Measurements from ENCODE around the gene PLXDC1.

PLXDC1 gene

DNA sequence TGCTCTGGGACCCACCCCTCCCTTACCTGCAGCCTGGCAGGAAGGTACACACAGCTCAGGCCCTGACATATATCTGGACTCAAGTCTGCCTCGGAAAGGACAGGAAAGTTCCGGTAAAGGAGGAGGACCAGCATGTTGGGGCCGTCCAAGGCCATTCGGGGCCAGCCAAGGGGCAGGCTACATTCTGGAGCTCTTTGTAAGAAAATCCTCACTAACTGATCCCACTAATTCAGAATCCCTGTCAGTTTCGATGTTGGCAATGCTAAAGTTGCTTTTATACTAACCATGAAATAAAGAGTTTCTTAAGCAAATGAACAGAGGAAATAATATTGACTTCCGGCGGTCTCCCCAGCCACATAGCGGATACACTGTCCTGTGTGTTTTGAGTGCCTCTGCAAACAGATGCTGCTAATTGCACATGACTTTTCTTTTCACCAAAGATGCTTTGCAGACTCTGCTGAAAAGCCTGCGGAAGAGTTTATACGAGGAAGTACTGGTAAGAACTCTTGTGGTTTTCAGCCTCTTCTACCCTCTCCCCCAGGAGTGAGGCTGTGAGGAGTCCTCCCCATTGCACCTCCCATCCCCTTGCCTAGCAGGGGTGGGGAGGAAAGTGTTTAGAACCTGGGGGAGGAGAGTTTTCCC lies 54.8 kb downstream of the PLXDC1 start:
- no peak for DNase-seq (ENCODE audit: low spot score)

DNA sequence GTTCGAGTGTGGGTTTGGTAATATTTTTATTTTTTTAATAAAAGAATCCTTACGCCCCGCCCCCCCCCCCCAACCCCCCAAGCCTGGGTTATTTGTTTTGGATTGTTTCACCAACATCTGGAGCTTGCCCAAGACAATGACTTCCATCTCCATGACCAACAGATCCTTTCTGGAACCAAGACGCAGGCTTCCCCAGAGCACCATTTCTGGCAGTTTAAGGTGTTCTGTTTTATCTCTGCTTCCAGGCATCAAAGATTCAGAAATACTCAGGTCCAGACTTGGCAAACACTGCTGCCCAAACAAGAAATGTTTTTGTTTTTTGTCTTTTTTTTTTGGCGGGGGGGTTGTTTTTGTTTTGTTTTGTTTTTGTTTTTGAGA lies 56.1 kb downstream of the PLXDC1 start:
- DNase-seq (ENCODE audit: low spot score), result no peak

DNA sequence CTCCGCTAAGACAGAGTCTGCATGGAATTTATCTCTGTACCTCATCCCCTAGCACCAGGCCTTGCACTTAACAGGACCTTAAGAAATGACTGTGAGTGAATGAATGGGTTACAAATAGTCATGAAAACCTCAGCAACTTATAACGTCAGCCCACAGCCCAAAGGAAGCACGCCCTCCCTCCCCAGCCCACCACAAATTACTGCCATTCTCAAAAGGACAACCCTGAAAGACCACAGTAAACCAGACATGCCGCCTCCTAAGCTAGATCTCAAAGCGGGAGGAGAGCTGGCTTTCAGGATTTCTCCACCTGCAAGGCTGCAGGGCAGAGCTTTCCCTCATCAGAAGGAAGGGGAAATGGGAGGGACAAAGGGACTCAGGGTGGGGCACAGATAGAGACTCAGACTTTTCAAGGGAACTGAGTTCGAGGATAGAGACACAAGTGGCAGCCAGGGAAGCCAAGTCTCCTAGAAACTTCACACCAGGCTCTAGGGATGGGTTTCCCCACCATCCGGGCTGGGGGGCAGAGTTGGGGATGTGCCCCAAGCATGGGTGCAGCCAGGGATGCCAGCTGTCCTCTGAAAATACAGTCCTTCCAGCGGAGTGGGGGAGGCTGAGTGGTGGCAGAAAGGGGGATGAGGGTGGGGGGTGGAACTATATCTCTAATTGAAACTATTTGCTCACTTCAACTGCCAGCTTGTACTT lies 56.7 kb downstream of the PLXDC1 start:
- no peak for DNase-seq (ENCODE audit: low spot score)

DNA sequence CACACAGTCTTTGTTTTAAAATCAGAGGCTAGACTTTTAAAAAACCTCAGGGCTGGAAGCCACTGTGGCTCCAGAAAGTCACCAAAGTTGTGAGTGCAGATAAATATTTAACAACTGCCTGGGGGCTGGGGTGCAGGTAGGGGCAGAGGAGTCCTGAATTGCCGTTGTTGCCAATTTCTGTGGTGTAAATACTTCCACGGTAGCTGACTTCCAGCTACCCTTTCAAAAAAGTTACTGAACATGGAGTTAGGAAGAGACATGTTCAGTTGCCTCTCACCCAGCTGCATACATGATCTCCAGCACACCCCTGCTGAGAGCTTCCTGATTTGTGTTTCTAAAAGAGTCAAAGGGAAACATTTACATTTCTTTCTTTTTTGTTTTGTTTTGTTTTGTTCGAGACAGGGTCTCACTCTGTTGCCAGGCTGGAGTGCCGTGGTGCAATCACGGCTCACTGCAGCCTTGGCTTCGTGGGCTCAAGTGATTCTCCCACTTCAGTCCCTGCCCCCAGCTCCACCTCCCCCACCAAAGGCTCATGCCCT lies 58.7 kb downstream of the PLXDC1 start:
- no peak for DNase-seq (ENCODE audit: low spot score)

DNA sequence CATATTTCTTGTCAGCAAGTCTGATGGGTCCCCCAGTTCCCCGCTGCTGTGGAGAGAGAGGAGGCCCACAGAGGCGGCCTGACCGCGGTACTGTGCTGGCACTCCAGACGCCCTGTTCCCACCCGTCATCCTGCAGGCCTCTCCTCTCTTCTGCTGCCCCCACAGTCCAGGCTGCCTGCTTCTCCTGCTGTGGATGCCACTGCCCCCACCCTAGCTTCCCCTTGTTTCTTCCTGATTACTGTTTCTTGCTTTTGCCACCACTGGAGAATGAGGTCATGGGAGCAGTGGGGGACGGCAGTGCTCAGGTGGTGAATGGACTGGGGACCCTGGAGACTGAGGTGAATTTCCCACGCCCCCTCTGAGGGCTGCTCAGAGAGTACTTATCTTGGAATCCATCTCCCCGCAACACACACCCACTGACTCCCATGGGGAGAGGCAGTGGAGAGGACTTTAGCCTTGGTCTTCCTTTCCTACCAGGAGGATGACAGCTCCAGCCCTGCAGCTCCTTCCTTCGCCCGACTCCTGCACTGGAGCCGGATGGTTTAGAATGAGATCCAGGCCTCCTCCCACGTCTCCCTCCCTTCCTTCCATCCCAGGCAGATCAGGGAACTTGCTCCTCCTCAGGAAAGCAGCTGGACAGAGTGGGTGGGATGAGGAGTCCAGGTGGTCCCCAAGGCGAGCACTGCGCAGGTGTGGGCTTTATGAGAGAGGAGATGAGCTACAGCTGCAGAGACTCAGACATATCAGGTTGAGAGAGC lies 60.4 kb downstream of the PLXDC1 start:
- no peak for DNase-seq (ENCODE audit: low spot score)

DNA sequence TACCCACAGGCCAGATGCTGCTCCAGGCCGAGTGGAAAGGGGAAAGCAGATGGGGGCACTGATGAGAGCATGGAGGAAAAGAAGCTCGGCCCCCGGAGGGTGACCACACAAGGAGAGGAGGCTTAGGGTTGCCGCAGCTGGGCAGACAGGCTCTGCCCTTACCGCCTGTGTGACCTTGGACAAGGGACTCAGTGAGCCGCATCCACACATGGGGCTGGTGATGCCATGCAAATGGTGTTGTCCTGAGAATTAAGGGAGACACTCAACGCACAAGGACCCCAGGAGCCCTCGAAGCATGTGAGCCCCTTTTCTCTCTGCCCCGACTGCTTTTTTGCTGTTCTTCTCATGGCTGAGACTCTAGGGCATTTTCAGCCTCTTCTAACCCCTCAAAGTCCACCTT lies 61.0 kb downstream of the PLXDC1 start:
- DNase-seq (ENCODE audit: low spot score), result no peak

DNA sequence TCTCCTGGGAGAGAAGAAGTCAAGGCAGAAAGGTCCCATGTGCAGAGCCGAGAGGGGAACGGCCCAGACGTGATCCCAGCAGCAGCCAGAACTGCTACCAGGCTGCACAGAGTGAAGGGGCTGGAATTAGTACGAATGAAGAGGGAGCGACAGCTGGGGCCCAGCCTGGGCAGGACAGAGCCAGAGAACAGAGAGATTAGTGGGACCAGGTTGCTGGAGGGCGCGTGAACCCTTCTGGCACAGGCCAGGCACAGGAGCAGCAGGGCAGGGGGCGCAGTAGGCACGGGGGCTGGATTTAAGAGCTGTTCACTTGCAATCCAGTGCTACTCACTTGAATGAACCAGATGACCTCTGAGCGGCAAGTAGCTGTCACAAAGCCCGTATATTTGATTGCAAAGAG lies 66.9 kb downstream of the PLXDC1 start:
- no peak for DNase-seq (ENCODE audit: low spot score)

DNA sequence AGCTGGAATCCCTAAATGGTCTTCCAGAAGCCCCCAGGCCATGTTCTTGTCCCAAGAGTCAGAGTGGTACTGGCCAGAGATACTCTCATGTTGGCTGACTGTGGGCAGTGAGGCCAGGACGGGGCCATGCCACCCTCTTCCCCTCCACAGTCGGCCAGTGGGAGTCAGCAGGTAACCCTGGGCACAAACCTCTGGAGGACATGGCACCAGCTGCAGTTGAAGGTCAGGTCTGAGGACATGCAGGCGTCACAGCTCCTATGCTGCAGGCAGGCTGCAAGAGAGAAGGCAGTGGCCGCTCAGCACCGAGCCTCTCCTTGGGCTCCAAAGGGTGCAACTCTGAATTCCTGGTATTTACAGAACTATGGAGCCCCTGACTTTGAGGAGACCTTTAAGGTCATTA lies 68.2 kb downstream of the PLXDC1 start:
- no peak for DNase-seq (ENCODE audit: low spot score)

DNA sequence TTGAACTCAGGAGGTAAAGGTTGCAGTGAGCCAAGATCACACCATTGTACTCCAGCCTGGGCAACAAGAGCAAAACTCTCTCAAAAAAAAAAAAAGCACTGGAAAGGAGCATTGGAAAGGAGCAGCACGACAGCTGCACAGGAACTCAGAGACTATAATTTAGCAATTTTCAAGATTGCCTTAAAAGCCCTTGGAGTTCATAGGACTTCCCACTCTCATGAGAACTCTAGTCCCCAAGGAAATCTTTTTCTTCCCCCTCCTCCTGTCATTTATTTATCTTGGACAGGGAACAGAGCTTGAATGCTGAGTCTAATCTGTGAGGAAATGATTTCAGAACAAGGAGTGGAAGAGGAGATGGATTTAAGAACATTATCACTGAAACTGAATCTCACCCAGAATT lies 69.0 kb downstream of the PLXDC1 start:
- no peak for DNase-seq (ENCODE audit: low spot score)

DNA sequence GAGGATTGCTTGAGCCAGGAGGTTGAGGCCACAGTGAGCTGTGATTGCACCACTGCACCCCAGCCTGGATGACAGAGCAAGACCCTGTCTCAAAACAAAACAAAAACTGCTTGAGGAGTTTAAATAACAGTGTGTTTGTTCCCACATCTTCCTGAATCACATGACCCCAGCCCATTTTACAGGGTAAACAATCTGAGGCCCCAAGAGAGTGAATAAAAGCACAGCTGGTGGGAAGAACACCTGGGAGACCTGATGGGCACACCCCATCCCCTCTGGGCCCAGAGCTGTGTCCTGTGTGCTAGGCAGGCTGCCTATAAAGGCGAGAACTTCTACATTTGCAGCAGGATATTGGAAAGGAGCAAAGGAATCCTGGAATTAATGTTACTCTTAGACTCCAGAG lies 69.6 kb downstream of the PLXDC1 start:
- no peak for DNase-seq (ENCODE audit: low spot score)

DNA sequence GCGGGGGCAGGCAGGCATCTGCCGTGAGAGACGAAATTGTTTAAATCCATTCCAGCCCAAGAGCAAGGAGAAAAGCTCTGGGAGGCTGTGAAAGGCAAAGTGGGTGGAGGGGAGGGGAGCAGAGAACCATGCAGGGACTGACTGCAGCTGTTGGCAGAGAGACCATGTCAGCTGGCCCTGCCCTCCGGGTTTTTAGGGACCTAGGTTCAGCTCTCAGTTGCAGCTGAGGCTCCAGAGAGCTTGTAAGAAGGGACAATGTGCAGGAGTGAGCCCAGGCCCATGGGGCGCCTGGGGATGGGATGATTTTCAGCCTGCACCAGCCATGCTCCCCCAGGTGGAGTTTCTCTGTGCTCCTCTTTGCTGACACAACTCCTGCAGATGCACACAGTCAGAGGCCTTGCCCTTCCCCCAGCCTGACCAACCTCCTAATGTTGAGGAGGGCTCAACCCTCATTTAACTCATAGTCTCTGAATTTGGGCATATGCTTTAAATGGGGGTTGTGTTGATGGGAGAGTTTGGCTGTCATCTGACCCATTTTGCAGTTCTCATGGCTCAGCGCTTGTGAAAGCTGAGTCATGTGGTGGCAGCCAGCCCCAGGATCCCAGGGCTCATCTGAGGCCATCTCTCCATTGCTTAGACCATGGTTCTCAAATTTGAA lies 70.9 kb downstream of the PLXDC1 start:
- no peak for DNase-seq (ENCODE audit: low spot score)

DNA sequence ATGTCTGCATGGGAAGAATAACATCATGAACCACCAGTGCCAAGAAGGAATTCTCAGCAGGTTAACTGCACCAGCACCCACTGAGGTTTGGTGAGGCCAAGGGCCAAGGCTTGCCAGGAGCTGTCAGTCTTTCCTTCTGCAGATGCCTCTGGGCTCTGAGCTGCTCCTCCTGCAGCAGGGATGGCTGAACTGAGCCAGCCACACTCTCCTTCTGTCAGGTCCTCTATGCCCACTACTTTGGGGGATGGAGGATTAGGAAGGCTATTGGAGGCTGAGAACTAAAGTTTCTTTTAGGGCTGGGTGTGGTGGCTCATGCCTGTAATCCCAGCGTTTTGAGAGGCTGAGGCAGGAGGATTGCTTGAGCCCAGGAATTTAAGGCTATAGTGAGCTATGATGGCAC lies 71.6 kb downstream of the PLXDC1 start:
- no peak for DNase-seq (ENCODE audit: low spot score)

DNA sequence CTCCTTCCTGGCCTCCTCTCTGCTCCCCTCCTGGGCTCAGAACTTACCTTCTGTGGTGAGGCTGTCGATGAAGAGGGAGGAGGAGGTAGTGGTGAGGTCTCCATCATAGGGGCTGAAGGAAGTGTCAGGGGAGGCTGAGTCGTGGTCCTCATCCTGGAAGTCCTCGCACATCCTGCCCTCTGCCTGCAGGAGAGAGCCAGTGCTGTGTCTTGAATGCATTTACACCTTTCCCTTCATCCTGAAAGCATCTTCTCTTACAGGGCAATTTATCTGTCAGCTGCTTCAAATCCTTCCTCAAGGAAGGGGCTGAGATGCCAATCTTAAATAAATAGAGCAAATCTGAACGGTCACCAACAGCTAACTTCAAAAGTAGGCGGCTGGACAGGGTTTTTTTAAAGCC lies 73.6 kb downstream of the PLXDC1 start:
- DNase-seq (ENCODE audit: low spot score), result no peak

DNA sequence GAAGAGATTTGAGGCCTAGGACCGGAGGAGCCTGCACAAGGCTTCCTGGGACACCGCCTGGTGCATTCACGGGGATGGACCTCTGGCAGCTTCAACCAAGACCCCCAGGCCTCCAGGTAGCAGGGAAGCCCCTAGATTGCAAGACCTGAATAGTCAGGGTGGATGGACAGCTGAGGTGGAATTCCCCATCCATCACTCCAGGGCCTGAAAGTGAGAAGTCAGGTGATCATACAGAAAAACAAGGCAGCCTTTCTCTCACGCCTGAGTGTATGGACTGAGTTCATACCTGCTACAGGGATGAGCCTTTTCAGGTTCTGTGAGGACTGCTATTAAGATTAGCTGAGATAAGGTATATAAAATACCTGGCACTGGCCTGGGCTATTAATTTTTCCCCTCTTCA lies 74.2 kb downstream of the PLXDC1 start:
- no peak for DNase-seq (ENCODE audit: low spot score)

DNA sequence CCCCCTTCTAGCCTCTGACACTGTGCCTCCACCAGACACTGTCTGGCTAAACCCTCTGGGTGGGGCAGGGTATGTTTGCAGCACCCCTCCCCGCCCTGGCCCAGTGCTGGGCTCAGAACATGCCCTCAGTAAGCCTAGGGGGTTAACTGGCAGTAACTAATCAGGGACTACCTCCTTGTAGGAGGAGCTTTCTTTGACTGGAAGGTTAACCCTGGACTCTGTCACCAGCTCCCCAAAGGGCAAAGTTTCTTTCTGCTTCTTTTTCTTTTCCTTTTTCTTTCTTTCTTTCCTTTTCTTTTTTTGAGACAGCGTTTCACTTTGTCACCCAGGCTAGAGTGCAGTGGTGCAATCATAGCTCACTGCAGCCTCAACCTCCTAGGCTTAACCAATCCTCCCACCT lies 76.8 kb downstream of the PLXDC1 start:
- DNase-seq (ENCODE audit: low spot score), result no peak

DNA sequence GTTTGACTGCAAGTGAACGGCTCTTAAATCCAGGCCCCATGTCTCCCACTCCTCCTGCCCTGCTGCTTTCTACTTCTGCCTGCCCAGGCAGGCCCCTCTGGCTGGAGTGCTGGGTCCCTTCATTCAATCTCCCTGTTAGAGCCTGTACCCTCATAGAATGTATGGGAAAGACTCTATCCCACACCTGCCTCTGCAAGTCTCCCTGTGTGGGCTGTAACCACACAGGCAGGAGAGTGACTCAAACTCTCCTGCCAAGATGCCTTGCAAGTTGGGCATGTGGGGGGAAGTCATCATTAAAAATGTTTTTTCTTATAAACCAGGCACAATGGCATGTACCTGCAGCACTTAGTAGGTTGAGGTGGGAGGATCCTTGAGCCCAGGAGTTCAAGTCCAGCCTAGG lies 77.5 kb downstream of the PLXDC1 start:
- no peak for DNase-seq (ENCODE audit: low spot score)

DNA sequence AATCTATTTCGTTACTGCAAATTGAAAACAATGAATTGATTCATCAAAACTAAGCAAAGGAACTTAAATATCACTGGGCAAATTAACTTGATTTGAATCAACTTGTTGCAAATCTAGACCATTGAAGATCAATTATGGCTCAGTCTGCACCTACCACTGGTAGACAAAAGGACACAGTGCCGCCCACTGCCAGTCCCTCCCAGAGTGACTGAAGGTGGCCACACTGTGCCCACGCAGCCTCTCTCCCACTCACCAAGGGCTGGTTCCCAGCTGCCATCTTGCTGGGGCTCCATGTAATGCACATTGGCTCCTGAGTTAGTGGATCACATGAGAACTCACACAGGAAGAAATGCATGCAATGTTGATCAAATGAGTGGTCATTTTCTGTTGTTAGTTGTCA lies 78.1 kb downstream of the PLXDC1 start:
- DNase-seq (ENCODE audit: low spot score), result no peak

DNA sequence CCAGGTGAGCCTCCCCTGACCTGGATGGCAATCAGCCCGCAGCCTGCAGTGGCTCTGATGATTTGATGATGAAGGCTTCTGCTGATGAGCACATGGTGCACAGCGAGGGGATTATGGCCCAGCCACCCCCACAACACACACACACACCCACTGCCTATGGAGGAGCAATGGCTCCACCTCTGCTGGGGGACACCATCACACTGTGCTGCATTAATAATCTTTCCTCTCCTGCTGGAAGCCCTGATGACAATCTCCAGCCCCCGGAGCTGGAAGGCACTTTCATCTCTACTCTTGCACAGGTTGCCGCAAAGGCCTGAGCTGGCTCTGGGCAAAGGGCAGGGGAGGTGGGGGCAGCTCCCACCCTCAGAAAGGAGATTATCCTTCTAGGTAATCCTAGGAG lies 79.9 kb downstream of the PLXDC1 start:
- DNase-seq (ENCODE audit: low spot score), result no peak

DNA sequence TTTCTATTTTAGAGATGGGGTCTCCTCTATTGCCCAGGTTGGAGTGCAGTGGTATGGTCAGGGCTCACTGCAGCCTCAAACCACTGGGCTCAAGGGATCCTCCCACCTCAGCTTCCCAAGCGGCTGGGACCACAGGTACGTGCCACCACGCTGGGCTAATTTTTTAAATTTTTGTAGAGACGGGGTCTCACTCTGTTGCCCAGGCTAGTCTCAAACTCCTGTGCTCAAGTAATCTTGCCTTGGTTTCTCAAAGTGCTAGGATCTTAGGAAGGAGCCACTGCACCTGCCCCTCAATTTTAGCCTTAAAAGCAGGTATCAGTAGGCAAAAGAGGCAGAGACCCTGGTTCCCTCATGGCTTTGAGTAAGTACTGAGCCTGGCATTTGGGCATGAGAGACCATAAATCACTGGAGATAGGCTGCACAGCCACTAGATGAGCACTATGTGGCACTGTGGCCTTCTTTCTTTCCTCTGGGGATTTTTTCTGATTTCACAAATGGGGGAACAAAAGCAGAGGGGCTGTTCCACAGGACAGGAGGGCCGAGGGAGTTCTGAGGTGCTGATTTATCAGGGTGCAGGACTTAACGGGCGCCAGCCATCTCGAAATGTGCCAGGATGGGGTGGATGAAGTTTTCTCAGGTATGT lies 82.2 kb downstream of the PLXDC1 start:
- DNase-seq (ENCODE audit: low spot score), result no peak

DNA sequence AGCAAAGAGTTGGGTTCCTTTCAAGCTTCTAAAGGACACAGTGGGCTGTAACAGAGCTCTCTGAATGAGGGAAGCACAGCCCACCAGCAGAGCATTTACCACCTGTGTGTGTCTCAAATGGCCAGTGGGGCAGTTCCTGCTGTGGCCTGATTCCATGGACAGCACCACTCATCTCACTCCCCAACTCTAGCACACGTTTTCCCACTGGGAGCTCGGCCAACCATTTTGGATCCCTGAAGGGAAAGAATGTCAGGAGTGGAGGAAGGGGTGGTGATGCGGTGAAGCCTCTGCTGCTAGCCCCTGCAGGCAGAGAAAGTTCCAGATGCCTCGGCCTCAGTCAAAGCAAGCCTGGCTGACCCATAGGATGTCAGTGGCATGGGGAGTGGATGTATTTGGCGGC lies 86.6 kb downstream of the PLXDC1 start:
- DNase-seq (ENCODE audit: low spot score), result no peak

DNA sequence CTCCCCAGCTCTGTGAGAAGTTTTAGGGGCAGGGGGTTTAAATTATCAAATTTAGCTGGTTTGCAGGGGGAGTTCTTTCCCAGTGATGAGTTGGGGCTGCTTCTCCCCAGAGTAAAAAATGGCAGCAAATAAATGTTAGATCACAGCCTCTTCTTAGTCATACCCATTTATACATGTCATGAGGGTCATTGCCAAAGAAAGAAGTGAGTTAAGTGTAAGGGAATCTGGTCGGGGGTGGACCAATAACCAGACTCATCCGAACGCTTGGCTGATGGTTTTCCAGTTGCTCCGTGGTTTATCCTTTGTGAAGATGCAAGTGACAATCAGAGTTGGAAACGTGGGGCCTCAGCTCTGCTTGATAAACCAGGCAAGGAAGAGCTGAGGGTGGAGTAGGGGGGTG lies 87.1 kb downstream of the PLXDC1 start:
- no peak for DNase-seq (ENCODE audit: low spot score)

DNA sequence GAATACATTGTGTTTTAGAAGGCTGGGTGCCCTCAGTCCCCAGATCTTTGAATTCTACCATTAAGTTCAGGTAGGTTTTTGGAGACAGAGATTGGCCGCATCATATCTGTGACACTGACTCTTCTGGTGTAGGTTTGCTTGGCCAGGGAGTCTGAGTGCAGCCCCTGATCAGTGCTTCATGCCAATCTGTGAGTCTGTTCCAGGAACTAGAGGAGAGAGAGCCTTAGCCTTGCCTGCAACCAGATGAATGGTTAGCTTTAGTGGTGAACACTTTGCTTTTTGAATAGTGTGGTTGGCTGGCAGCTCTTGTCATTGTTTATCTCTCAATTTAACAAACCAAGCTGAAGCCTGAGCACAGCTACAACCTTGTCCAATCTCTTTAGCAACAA lies 87.8 kb downstream of the PLXDC1 start:
- DNase-seq (ENCODE audit: low spot score), result no peak
